GM12874 (cell line): ENCODE measurements around the gene KDM4B.

Experiments used
- TF ChIP-seq, protein P1 (sequence below): IDR thresholded peaks from 2 replicates; pipeline ENCODE4 v1.5.1; 2011; ENCODE audit warnings: low read depth, mild to moderate bottlenecking, control low read depth, low read length, moderate library complexity; ENCODE audit not compliant: insufficient read depth

The KDM4B gene

DNA sequence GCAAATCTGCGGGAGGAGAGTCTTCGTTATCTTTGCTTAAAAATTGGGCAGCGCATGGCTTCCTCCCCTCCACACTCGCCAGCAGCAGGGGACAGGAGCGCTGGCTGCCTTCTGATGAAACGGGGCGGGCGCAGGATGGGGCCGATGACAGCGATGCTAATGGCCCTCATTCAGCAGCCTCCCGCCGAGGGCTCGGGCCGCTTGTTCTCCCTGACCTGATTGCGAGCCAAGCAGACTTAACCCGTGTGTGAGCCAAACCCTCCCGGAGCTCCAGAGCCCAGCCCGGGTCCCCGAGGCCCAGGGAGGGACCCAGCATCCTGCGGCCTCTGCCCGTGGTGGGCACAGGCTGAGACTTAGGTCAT is 90.3 kb downstream of the KDM4B start:
- TF ChIP-seq, protein P1, sequence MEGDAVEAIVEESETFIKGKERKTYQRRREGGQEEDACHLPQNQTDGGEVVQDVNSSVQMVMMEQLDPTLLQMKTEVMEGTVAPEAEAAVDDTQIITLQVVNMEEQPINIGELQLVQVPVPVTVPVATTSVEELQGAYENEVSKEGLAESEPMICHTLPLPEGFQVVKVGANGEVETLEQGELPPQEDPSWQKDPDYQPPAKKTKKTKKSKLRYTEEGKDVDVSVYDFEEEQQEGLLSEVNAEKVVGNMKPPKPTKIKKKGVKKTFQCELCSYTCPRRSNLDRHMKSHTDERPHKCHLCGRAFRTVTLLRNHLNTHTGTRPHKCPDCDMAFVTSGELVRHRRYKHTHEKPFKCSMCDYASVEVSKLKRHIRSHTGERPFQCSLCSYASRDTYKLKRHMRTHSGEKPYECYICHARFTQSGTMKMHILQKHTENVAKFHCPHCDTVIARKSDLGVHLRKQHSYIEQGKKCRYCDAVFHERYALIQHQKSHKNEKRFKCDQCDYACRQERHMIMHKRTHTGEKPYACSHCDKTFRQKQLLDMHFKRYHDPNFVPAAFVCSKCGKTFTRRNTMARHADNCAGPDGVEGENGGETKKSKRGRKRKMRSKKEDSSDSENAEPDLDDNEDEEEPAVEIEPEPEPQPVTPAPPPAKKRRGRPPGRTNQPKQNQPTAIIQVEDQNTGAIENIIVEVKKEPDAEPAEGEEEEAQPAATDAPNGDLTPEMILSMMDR, result no peak

DNA sequence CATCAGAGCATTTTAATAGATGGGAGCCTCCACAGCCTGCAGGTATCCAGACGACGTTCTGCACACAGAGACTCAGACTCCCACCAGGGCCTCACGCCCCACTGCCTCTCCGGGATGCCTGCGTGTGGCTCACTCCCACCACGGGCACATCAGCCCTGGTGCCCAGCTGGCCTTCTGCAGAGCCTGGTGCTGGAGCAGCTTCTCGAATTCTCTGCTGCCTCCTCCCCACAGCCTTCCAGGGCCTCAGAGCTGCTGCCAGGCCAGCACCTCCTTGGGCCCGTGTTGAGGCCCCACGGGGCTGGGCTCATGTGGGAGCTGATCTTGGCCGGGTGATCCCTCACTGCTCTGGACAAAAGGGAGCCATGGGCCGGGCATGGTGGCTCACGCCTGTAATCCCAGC is 90.9 kb downstream of the KDM4B start:
- TF ChIP-seq, protein P1, result no peak

DNA sequence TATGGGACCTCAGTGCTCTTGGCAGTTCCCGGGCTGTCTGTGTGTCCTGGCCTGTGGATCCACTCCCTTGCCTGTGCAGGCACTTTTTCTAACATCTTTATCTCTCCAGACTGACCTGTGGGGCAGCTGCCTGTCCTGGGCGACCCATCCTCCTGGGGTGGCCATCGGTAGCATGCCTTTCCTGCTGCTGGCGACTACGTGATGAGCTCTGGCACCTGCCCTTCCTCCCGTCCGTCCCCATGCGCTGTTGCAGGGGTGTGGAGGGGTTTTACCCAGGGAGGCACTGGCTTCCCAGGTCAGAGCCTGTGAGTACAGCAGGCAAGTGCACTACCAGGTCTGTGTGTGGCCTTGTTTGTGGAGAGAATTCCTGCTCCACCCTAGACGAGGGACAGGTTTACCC is 93.3 kb downstream of the KDM4B start:
- TF ChIP-seq, protein P1, result no peak

DNA sequence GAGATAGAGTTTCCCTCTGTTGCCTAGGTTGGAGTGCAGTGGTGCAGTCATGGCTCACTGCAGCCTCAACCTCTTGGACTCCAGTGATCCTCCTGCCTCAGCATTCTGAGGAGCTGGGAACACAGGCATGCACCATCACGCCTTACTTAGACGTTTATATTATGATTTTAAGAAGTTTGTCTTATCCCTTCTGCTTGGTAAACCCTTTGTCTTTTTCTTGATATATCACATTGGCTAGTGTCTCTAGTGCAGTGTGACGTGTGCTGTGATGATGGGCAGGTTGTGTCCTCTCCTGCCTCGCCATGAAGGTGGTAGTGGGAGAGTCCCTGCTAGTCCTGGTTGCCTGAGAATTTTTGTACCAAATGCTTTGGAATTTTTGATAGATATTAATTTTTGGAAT is 93.9 kb downstream of the KDM4B start:
- TF ChIP-seq, protein P1, result no peak

DNA sequence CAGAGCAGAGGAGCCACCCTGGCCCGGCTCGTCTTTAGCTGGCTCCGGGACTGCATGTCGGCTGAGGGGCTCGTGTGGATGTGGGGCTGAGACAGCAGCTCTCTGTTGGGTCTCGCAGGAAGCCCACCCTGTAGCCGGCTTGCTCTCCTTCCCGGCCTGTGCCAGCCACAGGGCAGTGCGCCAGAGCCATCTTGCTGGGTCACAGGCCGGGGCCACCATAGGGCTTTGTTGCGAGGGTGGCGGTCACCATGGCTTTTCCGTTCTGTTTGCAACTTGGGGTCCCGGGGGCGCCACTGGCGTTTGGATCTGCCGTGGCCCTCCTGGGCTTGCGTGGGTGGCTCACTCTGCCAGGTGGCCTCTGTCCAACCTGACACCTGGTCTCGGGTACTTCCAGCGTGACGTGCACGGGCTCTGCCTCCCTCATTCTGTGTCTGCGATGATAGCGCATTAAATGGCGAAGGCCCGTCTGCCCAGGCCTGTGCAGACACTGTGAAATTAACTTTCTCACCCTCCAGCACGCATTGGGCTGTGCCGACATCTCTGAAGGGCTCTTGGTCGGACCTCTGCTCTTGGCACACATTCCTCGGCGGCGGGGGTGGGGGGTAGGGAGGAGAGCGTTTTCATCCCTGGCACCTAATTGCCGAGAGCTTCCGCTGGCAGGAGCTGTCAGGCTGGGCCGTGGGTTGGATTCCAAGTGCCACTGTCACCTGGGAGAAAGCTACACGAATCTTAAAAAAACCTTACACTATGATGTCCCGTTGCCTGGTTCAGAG is 95.1 kb downstream of the KDM4B start:
- TF ChIP-seq, protein P1, result no peak

DNA sequence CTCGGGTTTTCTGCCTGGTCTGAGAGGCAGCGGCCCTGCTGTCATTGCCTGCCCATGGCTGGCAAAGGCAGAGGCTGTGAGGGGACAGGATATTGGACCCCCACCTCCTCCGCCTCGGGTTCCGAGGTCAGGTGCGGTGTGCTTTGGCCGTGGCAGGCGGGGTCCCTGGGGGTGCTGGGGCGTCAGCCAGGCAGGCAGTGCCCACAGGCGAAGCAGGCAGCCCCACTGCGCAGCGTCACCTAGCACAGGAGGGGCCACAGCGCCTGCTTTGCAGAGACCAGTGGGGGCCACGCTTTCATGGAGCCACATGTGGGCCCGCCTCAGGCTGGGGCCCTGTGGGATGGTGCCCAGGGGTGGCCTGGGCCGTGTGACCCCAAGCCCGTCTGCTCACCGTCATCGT is 96.0 kb downstream of the KDM4B start:
- TF ChIP-seq, protein P1, result no peak

DNA sequence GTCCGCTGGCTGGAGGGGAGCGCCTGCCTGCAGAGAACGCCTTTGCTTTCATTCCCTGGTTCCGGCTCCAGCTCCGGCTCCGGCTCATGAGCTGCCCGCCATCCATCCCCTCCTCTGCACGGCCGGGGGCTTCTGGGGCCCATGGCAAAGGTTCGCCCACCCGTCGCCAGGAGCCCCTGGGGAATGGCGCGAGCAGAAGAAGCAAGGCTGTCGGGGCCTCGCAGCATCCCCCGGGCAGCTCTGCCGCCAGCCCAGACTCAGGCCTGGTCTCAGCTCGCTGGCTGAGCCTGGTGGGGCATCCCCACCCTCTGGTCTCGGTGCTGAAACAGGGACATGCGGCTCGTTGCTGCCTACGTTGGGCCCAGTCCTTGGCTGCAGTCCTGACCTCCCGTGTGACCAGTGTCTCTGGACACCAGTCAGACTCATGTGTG is 96.8 kb downstream of the KDM4B start:
- TF ChIP-seq, protein P1, result no peak
